ENCODE measurements around the gene ZC3HAV1. TPM values are rescaled to one million over a fixed set of nuclear protein-coding genes. Genes with fewer than 3 reads are reported as not detected.
A peak's percentile ranks its signal among the peaks of the same experiment; 100 is the strongest.
"Not testable (repeated sequence)": the region's sequence is repeated elsewhere in the genome, so short reads cannot be mapped to it uniquely, and the experiment has no call there.

ZC3HAV1 gene
- total RNA-seq, 2 donors from 2014 or later, result 97.8 to 167 TPM

DNA sequence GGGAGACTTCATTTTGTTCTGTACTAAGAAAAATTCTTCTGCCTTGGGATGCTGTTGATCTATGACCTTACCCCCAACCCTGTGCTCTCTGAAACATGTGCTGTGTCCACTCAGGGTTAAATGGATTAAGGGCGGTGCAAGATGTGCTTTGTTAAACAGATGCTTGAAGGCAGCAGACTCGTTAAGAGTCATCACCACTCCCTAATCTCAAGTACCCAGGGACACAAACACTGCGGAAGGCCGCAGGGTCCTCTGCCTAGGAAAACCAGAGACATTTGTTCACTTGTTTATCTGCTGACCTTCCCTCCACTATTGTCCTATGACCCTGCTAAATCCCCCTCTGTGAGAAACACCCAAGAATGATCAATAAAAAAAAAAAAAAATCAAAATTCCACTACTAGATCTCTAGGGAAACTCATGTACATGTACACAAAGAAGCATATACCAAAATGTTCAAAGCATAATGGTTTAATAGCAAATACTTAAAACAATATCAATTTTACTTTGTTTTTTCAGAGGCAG lies 7.8 kb downstream of the ZC3HAV1 start:
- peaks cover 24 to 52% of the 10 kb centered on the region in 2 donors for H3K36me3 Mint-ChIP-seq
- H3K9me3 Mint-ChIP-seq, result not testable (repeated sequence)

DNA sequence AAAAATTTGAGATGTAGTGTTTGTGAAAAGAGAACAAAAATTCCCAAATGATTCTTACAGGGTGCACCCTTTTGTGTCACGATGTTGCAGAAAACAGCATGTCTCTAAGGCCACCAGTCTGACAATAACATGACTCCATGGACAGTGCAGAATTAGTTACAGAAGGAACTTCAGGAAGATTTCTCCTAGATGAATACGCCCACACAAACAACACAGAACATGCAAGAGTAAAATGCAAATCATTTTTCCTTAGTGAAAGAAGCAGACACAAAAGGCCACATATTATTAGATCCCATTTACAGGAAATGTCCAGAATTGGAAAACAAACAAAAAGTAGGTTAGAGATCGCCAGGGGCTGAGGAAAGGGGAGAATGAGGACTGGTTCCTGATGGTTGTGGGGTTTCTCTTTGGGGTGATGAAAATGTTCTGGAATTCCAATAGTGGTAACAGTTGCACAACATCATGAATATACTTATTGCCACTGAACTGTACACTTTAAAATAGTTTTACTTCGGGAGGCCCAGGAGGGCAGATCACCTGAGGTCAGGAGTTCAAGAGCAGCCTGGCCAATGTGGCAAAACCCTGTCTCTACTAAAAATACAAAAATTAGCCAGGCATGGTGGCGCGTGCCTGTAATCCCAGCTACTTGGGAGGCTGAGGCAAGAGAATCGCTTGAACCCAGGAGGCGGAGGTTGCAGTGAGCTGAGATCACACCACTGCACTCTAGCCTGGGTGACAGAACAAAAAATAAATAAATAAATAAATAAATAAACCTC lies 10.2 kb downstream of the ZC3HAV1 start:
- no peak for ATAC-seq
- H3K36me3 Mint-ChIP-seq, result peaks cover 20 to 56% of the 10 kb centered on the region in 2 donors
- no peaks in the 10 kb centered on the region for H3K9me3 Mint-ChIP-seq
- H3K27ac Mint-ChIP-seq, result peak overlapping the region; percentile 34 to 77
- DNase-seq (ENCODE audit: low spot score in 2 of 2), result no peak

More for the DNA sequence above, 7.8 kb downstream of the ZC3HAV1 start:
- DNase-seq (ENCODE audit: low spot score in 2 of 2); ATAC-seq: not testable (repeated sequence)
- H3K27ac Mint-ChIP-seq, result peak overlapping the region; percentile 77 to 82

DNA sequence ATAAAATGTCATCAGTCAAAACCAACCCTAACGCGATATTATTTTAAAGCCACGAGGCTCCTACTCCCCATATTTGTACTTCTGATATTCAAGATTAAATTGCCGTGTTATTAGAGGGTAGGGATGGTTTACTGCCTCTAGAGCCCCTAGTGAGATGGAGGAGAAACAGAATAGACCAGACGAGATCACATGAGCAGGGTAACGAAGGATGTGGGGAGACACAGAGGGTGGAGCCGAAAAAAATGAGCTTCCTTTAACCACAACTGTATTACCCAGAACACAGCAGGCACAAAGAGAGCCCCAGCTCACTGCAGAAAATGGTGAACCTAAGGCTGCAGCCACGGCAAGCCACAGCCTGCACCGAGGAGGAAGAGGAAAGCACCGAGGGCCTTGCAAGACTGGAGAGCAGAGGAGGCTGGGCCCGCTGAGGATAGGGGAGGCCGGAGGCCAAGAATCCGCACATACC lies 14.3 kb downstream of the ZC3HAV1 start:
- ATAC-seq (peak; percentile 89 to 90), DNase-seq (ENCODE audit: low spot score in 2 of 2) (peak; percentile 68 to 78)
- Mint-ChIP-seq H3K27ac (peak overlapping the region; percentile 75 to 95), H3K9me3 (no peaks in the 10 kb centered on the region), H3K36me3 (peaks cover 35 to 63% of the 10 kb centered on the region in 2 donors)

DNA sequence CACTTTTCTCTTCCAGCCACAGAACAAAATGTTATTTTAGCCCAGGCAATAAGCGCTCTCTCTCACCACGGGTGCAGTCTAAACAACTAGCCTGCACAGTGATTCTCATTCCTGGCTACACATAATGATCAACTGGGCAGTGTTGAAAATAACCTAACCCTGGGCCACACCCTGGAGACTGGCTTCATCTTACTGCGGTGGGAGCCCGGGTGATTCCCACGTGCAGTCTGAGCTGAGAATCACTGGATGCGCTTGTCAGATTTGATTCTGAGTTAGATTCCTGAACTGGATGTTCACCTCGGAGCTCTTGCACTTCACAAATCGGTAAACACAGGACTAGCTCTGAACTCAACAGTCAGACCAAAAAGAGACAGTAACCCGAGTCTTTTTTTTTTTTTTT lies 14.9 kb downstream of the ZC3HAV1 start:
- Mint-ChIP-seq H3K27ac (peak overlapping the region; percentile 75 to 95), H3K36me3 (peaks cover 36 to 65% of the 10 kb centered on the region in 2 donors), H3K9me3 (no peaks in the 10 kb centered on the region)
- no peak for DNase-seq (ENCODE audit: low spot score in 2 of 2)
- ATAC-seq, result peak; percentile 23 to 47

DNA sequence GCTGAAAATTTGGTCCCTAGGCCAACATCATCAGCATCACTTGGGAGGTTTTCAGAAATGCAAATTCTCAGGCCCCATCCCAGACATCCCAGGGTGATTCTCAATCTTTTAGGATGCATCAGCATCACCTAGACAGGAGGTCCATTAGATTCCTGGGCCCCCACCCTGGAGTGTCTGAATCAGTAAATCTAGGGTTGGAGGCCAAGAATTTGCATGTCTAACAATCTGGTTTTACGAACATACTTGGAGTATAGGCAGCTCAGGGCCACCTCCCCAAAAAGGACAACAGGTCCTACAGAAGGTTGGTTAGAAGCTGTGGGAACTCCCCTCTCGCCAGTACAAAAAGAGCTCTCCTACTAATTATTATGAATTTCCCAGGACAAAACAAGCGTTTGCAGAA lies 15.5 kb downstream of the ZC3HAV1 start:
- no peak for DNase-seq (ENCODE audit: low spot score in 2 of 2)
- Mint-ChIP-seq H3K27ac (peak overlapping the region; percentile 75 to 95), H3K9me3 (peaks cover 0 to 6% of the 10 kb centered on the region in 2 donors), H3K36me3 (peaks cover 36 to 65% of the 10 kb centered on the region in 2 donors)
- ATAC-seq, result no peak

DNA sequence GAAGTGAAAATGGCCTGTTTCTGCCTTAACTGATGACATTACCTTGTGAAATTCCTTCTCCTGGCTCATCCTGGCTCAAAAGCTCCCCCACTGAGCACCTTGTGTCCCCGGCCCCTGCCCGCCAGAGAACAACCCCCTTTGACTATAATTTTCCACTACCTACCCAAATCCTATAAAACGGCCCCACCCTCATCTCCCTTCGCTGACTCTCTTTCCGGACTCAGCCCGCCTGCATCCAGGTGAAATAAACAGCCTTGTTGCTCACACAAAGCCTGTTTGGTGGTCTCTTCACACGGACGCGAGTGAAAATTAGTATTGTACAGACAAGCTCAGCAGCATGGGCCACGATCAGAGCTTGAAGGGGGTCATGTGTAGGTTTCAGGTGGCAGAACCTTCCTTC lies 16.0 kb downstream of the ZC3HAV1 start:
- H3K9me3 Mint-ChIP-seq; DNase-seq (ENCODE audit: low spot score in 2 of 2); ATAC-seq: not testable (repeated sequence)
- Mint-ChIP-seq H3K27ac (peak overlapping the region; percentile 75 to 95), H3K36me3 (peaks cover 37 to 65% of the 10 kb centered on the region in 2 donors)

DNA sequence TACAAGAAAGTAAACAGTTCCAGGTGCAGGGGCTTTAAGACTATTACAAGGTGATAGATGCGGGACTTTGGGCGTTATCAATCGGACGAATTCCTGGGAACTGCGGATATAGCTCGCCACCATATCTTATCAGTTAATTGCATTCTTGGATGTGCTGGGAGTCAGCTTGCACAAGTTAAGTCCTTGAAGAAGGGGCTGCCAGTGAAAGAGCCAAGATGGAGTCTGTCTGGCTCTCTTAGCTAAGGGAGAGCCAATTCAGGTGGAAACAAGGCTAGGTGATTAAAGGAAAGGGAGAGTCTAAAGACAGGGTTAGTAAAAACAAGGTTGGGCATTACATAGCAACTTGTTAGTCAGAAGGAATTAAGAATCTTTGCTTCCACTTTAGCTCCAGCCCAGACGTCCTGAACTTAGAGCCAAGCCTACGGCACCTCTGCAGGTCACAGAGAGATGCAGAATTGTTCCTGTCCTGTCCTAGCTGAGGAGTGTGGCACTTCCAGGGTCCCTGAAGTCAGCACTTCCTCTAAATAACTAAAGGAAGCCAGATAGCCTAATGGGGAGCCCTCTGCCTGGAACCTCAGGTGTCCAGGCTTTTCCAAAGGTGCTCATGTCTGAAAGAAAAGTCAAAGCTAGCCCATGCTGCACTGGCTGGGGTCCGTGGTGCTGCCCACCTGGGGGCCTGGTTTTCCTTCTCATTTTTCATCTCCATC lies 17.3 kb downstream of the ZC3HAV1 start:
- no peak for DNase-seq (ENCODE audit: low spot score in 2 of 2)
- H3K9me3 Mint-ChIP-seq, result peaks cover 0 to 13% of the 10 kb centered on the region in 2 donors
- ATAC-seq, result no peak
- peak overlapping the region; percentile 75 to 95 for H3K27ac Mint-ChIP-seq
- peaks cover 47 to 77% of the 10 kb centered on the region in 2 donors for H3K36me3 Mint-ChIP-seq

DNA sequence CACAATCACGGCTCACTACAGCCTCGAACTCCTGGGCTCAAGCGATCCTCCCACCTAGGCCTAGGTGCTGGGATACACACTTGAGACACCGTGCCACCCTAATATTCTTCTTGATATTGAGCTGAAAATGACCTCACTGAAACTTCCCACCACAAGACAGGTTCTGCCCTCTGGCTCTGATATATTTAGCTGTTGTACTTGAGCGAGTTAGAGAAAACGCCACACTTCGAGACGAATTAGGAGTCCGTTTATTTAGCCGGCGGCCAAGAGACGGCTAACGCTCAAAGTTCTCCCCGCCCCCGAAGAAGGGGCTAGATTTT lies 17.9 kb downstream of the ZC3HAV1 start:
- Mint-ChIP-seq H3K36me3 (peaks cover 53 to 83% of the 10 kb centered on the region in 2 donors), H3K27ac (peak overlapping the region; percentile 75 to 95), H3K9me3 (peaks cover 0 to 19% of the 10 kb centered on the region in 2 donors)
- DNase-seq (ENCODE audit: low spot score in 2 of 2), result no peak
- no peak for ATAC-seq

DNA sequence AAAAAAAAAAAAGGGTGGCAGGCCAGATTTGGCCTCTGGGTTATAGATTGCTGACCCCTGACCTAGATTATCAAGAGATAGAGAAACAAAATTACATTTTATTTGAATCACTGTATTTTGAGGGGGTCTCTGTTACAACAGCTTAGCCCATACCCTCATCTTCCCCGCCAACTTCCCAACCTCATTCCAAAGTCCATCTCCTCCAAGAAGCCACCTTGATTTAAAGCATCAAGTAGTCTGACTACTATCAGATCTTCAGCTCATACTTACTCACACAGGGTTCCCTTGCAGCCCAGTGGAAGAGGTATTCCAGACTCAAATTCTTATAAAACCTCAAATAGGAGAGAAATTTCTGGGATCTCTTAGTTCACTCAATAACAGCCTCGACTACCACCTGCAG lies 20.4 kb downstream of the ZC3HAV1 start:
- Mint-ChIP-seq H3K36me3 (peaks cover 58 to 91% of the 10 kb centered on the region in 2 donors), H3K9me3 (peaks cover 0 to 20% of the 10 kb centered on the region in 2 donors), H3K27ac (peak overlapping the region in 1 of 2 donors; percentile 87)
- DNase-seq (ENCODE audit: low spot score in 2 of 2), result no peak
- no peak for ATAC-seq

DNA sequence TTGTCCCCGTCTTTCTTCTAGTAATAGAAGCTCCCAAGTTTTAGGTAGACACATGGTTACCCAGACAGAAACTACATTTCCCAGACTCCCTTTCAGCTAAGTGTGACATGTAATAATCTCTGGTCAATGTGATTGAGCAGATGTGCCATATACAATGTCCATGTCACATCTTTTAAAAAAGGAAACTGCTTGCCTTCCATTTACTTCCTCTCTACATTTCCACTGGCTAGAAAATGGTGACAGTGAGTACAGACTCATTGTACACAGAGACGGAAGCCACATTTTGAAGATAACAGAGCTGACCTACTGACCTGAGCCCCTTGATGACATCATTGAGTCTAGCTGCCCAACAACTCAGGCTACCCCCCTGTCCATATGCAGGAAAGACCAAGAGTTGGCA lies 21.3 kb downstream of the ZC3HAV1 start:
- peaks cover 59 to 91% of the 10 kb centered on the region in 2 donors for H3K36me3 Mint-ChIP-seq
- ATAC-seq (no peak), DNase-seq (ENCODE audit: low spot score in 2 of 2) (no peak)
- H3K27ac Mint-ChIP-seq, result peak overlapping the region in 1 of 2 donors; percentile 95
- H3K9me3 Mint-ChIP-seq, result peaks cover 0 to 20% of the 10 kb centered on the region in 2 donors

DNA sequence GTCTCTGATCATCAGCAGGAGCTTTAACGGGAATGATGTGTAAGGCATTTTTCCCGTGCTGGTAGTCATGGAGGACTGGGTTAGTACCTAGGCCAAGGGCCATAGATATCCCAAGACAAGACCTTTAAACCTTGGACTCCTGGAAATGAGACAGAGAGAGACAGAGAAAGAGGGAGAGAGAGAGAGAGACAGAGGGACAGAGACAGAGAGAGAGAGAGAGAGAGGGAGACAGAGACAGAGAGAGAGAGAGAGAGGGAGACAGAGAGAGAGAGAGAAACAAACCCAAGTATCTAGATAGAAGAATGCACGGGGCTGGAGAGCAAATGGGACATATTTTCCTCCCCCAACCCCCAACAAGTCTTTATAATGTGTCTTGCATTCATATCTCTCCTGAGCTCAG lies 22.3 kb downstream of the ZC3HAV1 start:
- H3K27ac Mint-ChIP-seq, result peak overlapping the region; percentile 74 to 84

DNA sequence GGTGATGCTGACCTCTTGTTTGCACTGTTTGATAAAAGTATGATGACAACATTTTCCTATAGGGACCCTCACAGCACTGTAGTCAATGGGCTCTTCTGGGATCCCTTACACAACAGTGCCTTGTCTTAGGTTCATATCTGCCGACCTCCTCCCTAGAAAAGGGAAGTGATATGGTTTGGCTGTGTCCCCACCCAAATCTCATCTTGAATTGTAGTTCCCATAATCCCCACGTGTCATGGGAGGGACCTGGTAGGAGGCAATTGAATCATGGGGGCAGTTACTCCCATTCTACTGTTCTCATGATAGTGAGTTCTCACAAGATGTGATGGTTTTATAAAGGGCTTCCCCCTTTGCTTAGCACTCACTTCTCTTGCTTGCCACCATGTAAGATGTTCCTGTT lies 23.1 kb downstream of the ZC3HAV1 start:
- Mint-ChIP-seq H3K9me3 (peaks cover 0 to 20% of the 10 kb centered on the region in 2 donors), H3K27ac (peak overlapping the region; percentile 74 to 84), H3K36me3 (peaks cover 47 to 89% of the 10 kb centered on the region in 2 donors)
- DNase-seq (ENCODE audit: low spot score in 2 of 2) (no peak), ATAC-seq (no peak)

More for the DNA sequence above, 22.3 kb downstream of the ZC3HAV1 start:
- Mint-ChIP-seq H3K9me3 (peaks cover 0 to 20% of the 10 kb centered on the region in 2 donors), H3K36me3 (peaks cover 52 to 94% of the 10 kb centered on the region in 2 donors)
- DNase-seq (ENCODE audit: low spot score in 2 of 2) (no peak), ATAC-seq (no peak)

DNA sequence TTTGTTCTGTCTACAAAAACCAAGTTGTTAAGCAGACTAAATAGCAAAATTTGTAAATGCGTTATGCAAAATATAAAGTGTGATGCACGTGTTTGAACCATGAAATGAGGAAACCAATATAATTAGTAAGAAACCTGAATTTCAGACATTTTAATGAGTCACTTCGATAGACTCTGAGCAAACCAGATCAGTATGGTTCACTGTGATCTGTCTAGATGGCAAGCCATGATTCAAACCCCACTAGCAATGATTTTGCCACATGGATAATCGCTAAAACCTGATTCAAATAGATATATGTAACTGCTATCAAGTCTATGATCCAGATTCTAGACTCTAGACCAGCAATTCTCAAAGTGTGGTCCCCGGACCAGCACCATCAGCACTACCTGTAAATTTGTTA lies 24.8 kb downstream of the ZC3HAV1 start:
- ATAC-seq (peak; percentile 62 to 67), DNase-seq (ENCODE audit: low spot score in 2 of 2) (no peak)
- Mint-ChIP-seq H3K9me3 (peaks cover 0 to 20% of the 10 kb centered on the region in 2 donors), H3K27ac (peak overlapping the region; percentile 74 to 98), H3K36me3 (peaks cover 56 to 95% of the 10 kb centered on the region in 2 donors)

DNA sequence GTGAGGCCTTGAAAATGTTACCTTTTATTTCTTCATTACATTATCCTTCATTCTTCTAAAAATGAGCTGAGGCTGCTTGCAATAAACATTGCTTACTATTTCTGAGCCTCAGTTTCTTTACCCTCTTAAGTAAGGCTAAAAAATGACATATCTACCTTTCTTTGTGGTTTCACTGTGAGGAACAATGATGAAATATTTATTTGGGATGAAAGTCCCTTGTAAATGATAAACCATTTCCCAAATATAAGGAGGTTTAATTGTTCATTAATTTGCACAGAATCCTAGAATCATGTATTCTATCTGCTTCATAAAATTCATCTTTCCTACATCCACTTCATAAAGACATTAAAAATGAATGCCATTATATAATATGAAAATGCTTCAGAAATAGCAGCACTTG lies 27.9 kb downstream of the ZC3HAV1 start:
- H3K27ac Mint-ChIP-seq, result peak overlapping the region in 1 of 2 donors; percentile 7
- DNase-seq (ENCODE audit: low spot score in 2 of 2), result no peak
- H3K36me3 Mint-ChIP-seq, result peaks cover 45 to 76% of the 10 kb centered on the region in 2 donors
- H3K9me3 Mint-ChIP-seq, result peaks cover 0 to under 1% of the 10 kb centered on the region in 2 donors
- ATAC-seq, result no peak

DNA sequence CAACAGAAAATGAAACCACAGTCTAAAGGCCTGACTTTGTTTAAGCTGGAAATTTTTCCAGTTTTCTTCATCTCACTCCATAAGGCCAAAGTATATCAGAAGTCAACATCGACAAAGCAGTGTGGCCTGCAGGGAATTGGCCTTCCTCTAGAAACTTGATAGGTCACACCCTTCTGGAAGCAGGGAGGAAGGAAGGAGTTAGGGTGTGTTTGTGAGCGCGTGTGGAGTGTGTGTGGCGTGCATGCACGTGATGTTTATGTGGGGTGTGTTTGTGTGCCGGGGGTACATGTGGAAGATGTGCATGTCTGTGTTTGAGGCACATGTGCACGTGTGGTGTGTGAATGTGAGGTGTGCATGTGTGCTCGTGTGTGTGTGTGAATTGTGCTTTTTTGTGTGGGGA lies 28.6 kb downstream of the ZC3HAV1 start:
- ATAC-seq (no peak), DNase-seq (ENCODE audit: low spot score in 2 of 2) (no peak)
- H3K9me3 Mint-ChIP-seq, result no peaks in the 10 kb centered on the region
- H3K27ac Mint-ChIP-seq, result peak overlapping the region; percentile 72 to 89
- peaks cover 43 to 69% of the 10 kb centered on the region in 2 donors for H3K36me3 Mint-ChIP-seq

DNA sequence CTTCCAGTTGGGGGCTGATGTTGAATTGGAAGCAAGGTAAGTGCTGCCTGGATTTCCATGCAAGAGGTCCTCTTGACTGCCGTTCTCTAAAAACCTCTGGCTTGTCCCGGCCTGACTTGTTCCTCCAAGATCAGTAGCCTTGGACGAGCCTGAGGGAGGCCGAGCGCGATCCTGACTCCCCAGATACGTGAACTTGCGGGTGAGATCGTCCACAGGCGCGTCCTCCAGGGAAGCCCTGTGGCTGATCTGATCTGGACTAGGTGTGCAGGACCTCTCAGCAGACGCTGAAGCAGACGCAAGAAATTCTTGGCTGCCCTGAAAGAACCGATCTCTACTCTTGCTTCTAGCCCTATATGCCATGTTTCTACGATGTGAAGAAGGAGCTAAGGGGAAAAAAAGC lies 29.7 kb downstream of the ZC3HAV1 start:
- ATAC-seq, result no peak

DNA sequence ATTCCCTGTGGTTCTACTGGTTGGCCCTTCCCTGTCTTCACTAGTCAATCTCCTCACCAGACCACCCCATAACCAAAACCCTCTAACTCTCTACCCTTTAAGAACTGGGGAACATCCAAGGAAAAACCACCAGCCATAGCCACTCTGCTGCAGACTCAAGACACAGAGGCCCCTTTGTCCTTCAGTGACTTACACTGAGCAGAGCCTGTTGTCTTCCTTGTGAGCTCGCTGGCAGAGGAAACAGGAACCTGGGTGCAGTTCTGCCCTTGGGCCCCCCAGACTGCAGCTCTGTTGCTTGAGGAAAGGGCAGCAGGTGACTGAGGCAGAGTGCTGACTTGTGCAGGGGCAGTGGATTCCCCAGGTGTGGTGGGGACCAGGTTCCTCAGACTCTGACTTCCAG lies 30.6 kb downstream of the ZC3HAV1 start:
- Mint-ChIP-seq H3K36me3 (peaks cover 34 to 51% of the 10 kb centered on the region in 2 donors), H3K27ac (peak overlapping the region; percentile 46 to 72), H3K9me3 (no peaks in the 10 kb centered on the region)
- DNase-seq (ENCODE audit: low spot score in 2 of 2) (no peak), ATAC-seq (no peak)

More for the DNA sequence above, 29.7 kb downstream of the ZC3HAV1 start:
- peak overlapping the region; percentile 72 for H3K27ac Mint-ChIP-seq
- DNase-seq (ENCODE audit: low spot score in 2 of 2), result no peak
- H3K9me3 Mint-ChIP-seq, result no peaks in the 10 kb centered on the region
- peaks cover 34 to 58% of the 10 kb centered on the region in 2 donors for H3K36me3 Mint-ChIP-seq

All from activated naive CD4-positive, alpha-beta T cell treated with anti-CD3 and anti-CD28 coated beads, Interleukin-2, amount 50 U/mL, for 72 hours (primary cell).